Effector memory CD4-positive, alpha-beta T cell (primary cell): ENCODE measurements around the gene SETD2.
"Not testable (repeated sequence)": the region's sequence is repeated elsewhere in the genome, so short reads cannot be mapped to it uniquely, and the experiment has no call there.

ENCODE experiments used
- DNase-seq, 3 donors: peaks; one replicate each; pipeline ENCODE4 v3.0.0-alpha.2; 2020
- H3K27ac ChIP-seq: 2 replicates; pipeline ENCODE4 v1.7.0; 2013; ENCODE audit warnings: mild to moderate bottlenecking, low read length, moderate library complexity; ENCODE audit not compliant: insufficient read depth, poor library complexity, severe bottlenecking
- H3K27me3 ChIP-seq: replicated peaks from 2 replicates; pipeline ENCODE4 v1.7.0; 2013; ENCODE audit warnings: mild to moderate bottlenecking, low read length; ENCODE audit not compliant: insufficient read depth, control insufficient read depth, poor library complexity, severe bottlenecking
- H3K36me3 ChIP-seq: 2 replicates; pipeline ENCODE4 v1.7.0; 2013; ENCODE audit warnings: mild to moderate bottlenecking, low read length, moderate library complexity; ENCODE audit not compliant: control insufficient read depth, insufficient read depth
- H3K4me1 ChIP-seq: 2 replicates; pipeline ENCODE4 v1.7.0; 2013; ENCODE audit warnings: low read length, mild to moderate bottlenecking; ENCODE audit not compliant: control insufficient read depth, insufficient read depth, poor library complexity, severe bottlenecking
- H3K4me3 ChIP-seq: 2 replicates; pipeline ENCODE4 v1.7.0; 2013; ENCODE audit warnings: low read length, low read depth, mild to moderate bottlenecking; ENCODE audit not compliant: insufficient read depth, poor library complexity, severe bottlenecking
- H3K9me3 ChIP-seq: 2 replicates; pipeline ENCODE4 v1.7.0; 2013; ENCODE audit warnings: mild to moderate bottlenecking, low read length, moderate library complexity; ENCODE audit not compliant: control insufficient read depth

SETD2 gene

DNA sequence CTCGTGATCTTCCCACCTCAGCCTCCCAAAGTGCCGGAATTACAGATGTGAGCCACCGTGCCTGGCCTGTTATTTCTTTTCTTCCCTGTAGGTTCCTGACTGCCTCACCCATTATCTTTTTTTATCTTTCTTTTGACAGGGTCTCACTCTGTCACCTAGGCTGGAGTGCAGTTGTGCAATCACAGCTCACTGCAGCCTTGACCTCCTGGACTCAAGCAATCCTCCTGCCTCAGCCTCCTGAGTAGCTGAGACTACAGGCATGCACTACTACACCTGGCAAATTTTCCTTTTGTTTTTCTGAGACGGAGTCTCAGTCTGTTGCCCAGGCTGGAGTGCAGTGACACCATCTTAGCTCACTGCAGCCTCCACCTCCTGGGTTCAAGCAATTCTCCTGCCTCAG is 17.8 kb upstream of the SETD2 start:
- DNase-seq, H3K4me1 ChIP-seq, H3K27ac ChIP-seq, H3K4me3 ChIP-seq, H3K36me3 ChIP-seq, H3K27me3 ChIP-seq, H3K9me3 ChIP-seq: not testable (repeated sequence)

DNA sequence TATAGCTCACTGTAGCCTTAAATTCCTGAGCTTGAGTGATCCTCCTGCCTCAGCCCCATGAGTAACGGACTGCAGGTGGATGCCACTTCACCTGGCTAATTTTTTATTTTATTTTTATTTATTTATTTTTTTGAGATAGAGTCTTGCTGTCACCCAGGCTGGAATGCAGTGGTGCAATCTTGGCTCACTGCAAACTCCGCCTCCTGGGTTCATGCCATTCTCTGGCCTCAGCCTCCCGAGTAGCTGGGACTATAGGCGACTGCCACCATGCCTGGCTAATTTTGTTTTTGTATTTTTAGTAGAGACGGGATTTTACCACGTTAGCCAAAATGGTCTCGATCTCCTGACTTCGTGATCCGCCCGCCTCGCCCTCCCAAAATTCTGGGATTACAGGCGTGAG is 16.1 kb upstream of the SETD2 start:
- not testable (repeated sequence) for H3K36me3 ChIP-seq, H3K9me3 ChIP-seq, H3K27me3 ChIP-seq, H3K4me1 ChIP-seq, DNase-seq, H3K4me3 ChIP-seq, H3K27ac ChIP-seq

DNA sequence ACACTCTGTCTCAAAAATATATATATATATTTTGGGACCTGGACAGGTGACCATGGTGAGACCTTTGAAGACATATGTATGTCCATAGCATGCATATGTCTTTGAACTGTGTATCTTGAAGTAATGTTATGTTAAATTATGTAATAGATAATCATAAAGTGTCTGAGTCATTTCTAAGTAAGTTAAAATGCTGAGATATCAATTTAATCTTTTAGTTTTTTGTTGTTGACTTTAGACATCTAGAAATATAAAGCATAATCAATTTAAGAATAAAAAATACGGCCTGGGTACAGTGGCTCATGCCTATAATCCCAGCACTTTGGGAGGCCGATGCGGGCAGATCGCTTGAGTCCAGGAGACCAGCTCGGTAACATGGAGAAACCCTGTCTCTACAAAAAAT is 12.7 kb upstream of the SETD2 start:
- no peak overlapping the region for H3K4me3 ChIP-seq
- no peak for DNase-seq

DNA sequence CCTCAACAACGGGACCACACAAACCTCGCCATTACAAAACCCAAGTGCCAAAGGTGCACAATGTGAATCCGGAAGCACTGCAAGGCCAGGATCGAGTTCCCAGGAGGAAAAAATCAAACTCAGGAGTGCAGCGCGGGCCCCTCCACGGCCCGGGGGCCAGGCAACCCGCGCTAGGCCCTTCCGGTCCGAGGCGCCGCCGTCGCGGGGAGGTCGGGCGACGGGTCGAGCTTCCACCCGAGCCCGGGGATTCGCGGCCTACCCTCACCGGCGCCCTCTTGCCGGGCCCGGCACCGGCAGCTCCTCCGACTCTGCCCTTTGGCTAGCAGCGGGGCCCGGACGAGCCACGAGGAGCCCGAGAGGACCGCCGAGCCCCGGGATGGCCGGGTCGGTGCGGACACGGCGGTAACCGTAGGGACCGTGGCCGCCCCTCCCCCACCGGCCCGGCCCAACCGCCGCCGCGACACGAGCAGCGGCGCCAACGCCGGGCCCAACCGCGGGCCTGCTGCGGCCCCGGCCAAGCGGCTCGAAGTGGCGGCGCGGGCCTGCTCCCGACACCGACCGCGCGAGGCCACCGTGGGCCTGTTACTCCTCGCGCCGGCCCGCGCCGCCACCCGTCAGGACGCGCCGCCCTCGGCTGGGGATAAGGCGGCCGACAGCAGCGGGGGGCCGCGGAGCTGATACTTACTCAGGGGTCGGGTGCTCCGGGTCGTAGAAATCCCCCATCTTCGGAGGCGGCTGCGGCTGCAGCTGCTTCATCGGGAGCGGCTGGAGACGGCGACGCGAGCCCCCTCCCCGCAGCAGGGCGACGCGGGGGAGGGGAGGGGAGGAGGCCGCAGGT is 525 bp downstream of the SETD2 start:
- DNase-seq = peak; percentile 19 to 32 (median 29)
- H3K4me1 ChIP-seq = peaks cover 10% of the 10 kb centered on the region
- H3K27ac ChIP-seq = peak overlapping the region; percentile 92
- H3K27me3 ChIP-seq = no peaks in the 10 kb centered on the region
- H3K9me3 ChIP-seq = no peaks in the 10 kb centered on the region
- H3K4me3 ChIP-seq = peak overlapping the region; percentile 97
- no peaks in the 10 kb centered on the region for H3K36me3 ChIP-seq

More for the DNA sequence above, 12.7 kb upstream of the SETD2 start:
- Histone ChIP-seq H3K9me3 (no peaks in the 10 kb centered on the region), H3K27ac (no peak overlapping the region), H3K36me3 (no peaks in the 10 kb centered on the region), H3K4me1 (no peaks in the 10 kb centered on the region), H3K27me3 (no peaks in the 10 kb centered on the region)

DNA sequence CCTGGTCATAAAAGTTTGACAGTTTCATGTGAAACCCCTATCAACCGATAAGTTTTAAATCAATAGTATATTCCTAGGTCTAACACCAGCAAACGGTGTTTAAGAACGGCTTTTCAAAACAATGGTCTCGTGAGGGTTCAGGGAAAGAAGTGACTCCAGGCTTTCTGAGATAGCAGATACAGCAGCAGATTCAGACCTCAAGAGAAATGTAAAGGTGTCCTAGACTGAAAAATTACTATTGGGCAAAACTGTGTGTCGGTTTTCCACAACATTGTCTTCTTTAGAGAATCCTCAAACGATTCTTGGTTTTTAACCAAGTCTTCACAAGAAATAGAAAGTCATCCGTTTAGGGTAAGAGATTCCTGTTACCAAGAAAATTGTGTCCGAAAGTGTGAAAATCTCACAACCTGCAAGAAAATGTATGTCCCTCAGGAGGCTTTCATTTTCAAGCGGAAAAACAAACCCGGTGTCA is 1.2 kb downstream of the SETD2 start:
- Histone ChIP-seq H3K9me3 (no peaks in the 10 kb centered on the region), H3K4me1 (peaks cover 10% of the 10 kb centered on the region), H3K27me3 (no peaks in the 10 kb centered on the region), H3K36me3 (no peaks in the 10 kb centered on the region), H3K4me3 (peak overlapping the region; percentile 97), H3K27ac (peak overlapping the region; percentile 92)
- no peak for DNase-seq

DNA sequence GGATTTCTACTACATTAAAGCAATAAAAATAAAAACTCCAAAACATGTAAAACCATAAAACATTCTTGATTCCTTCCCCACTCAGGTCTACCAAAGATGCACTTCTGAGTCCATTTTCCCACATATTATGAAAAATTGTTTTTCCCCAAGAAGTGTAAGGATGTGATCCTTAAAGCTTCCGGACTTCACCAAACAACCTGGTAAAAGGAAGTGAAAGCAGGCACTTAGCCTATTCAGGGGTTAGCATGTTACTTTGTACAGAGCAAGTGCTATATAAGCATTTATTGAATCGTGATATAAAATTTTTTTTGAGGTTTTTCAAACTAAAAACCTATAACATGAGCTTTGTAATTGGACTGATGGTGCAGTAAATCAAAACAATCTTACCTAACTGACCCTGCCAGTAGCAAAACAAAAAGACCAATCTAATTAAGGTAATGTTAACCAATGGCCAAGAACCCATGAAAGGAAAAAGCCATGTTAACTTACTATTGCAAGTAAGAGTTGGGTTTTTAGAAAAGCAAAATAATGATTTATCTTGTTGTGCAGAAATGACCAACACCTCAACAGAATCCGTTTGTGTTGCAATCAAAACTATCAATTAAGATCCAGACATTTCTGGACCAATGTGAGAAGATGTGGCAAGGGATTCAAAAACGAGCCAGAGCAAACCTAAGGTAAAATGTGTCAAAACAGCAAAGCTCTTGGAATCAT is 1.8 kb downstream of the SETD2 start:
- no peak for DNase-seq
- H3K4me1 ChIP-seq = peaks cover 11% of the 10 kb centered on the region
- no peaks in the 10 kb centered on the region for H3K9me3 ChIP-seq
- H3K36me3 ChIP-seq = no peaks in the 10 kb centered on the region
- H3K27ac ChIP-seq = no peak overlapping the region
- H3K27me3 ChIP-seq = no peaks in the 10 kb centered on the region
- peak overlapping the region; percentile 97 for H3K4me3 ChIP-seq

DNA sequence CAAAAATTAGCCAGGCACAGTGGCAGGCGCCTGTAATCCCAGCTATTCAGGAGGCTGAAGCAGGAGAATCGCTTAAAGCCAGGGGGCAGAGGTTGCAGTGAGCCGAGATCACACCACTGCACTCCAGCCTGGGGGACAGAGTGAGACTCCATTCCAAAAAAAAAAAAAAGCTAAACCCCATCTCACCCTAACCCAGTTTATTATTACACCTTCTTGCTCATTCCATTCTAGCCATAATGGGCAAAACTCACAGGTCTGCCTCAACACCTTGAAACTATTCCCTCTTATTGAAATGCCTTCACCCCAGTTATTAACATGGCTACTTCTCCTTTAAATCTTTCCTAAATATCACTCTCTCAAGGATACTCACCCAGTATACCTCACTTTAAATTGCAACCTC is 4.1 kb downstream of the SETD2 start:
- Histone ChIP-seq H3K27ac (no peak overlapping the region), H3K4me1 (peaks cover 18% of the 10 kb centered on the region), H3K9me3 (no peaks in the 10 kb centered on the region), H3K36me3 (no peaks in the 10 kb centered on the region), H3K27me3 (no peaks in the 10 kb centered on the region), H3K4me3 (no peak overlapping the region)
- DNase-seq = no peak

DNA sequence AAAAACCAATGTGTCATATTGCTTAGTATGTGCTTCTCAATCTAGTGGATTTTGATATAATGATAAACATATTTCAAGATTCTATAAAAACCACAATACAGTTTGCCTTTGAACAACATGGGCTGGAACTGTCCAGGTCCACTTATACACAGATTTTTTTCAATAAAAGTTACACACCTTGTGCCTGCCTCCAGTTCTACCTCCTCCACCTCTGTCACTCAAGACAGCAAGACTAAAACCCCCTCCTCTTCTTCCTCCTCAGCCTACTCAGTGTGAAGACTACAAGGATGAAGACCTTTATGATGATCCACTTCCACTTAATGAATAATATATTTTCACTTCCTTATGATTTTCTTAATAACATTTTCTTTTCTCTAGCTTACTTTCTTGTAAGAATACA is 5.7 kb downstream of the SETD2 start:
- DNase-seq = no peak
- Histone ChIP-seq H3K36me3 (no peaks in the 10 kb centered on the region), H3K27ac (no peak overlapping the region), H3K9me3 (no peaks in the 10 kb centered on the region), H3K4me3 (no peak overlapping the region), H3K27me3 (no peaks in the 10 kb centered on the region), H3K4me1 (peaks cover 18% of the 10 kb centered on the region)

DNA sequence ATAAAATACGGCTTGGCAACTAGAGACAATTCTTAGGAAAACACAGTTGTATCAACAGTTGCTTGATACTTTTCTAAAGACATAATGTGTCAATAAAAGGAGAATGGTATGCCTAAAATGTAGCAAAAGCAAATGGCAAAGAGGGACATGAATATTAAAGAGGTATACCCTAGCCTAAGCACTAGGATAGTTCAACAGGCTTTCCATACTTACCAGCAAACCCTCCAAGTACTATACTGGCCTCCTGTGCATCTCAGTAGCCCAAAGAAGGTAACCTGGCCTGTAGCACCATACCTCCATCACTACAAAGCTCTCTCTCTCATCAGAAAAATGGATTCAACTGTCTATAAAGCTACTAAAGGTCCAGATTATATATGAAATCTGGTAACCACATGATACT is 7.5 kb downstream of the SETD2 start:
- Histone ChIP-seq H3K27ac (no peak overlapping the region), H3K36me3 (no peaks in the 10 kb centered on the region), H3K27me3 (no peaks in the 10 kb centered on the region), H3K4me3 (no peak overlapping the region), H3K9me3 (no peaks in the 10 kb centered on the region), H3K4me1 (peaks cover 24% of the 10 kb centered on the region)
- no peak for DNase-seq

DNA sequence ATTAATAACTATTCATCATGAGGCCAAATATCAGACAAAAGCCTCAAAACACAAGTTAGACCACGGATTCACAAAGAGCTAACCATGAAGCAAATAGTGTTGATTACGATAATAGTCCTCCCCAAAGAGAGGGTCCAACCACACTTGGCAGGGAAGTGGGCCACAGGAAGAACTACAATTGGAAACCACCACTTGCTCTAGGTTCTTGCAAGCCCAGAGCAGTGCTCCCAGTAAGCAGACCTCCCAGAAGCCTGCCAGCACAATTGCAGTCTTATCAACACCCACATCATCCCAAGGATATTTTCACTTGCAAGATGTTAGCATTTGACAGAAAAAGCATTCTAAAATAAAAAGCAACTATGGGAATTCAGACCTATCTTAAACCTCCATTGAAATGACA is 11.3 kb downstream of the SETD2 start:
- no peaks in the 10 kb centered on the region for H3K27me3 ChIP-seq
- no peak overlapping the region for H3K4me3 ChIP-seq
- H3K36me3 ChIP-seq = no peaks in the 10 kb centered on the region
- peaks cover 19% of the 10 kb centered on the region for H3K4me1 ChIP-seq
- no peak for DNase-seq
- no peak overlapping the region for H3K27ac ChIP-seq
- H3K9me3 ChIP-seq = no peaks in the 10 kb centered on the region
